ENCODE measurements around the gene IVD. TPM values are rescaled to one million over a fixed set of nuclear protein-coding genes. Genes with fewer than 3 reads are reported as not detected.
A peak's percentile ranks its signal among the peaks of the same experiment; 100 is the strongest.

IVD gene
- total RNA-seq, 1 donor from 2014 or later, result 93.5 TPM

DNA sequence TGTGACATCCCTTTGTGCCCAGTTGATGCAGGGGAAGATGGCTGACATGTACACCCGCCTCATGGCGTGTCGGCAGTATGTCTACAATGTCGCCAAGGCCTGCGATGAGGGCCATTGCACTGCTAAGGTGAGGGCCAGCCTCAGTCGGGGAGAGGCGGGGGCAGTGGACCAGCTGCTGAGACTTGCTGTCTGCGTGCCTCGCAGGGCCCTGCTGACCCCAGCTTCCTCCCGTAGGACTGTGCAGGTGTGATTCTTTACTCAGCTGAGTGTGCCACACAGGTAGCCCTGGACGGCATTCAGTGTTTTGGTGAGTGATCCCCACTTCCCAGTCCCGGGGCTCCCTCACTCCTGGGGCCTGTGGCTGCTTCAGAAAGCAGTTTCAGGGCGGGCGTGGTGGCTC is 10.5 kb downstream of the IVD start:
- intact Hi-C loops (cut with DNase I), result no loop called here

DNA sequence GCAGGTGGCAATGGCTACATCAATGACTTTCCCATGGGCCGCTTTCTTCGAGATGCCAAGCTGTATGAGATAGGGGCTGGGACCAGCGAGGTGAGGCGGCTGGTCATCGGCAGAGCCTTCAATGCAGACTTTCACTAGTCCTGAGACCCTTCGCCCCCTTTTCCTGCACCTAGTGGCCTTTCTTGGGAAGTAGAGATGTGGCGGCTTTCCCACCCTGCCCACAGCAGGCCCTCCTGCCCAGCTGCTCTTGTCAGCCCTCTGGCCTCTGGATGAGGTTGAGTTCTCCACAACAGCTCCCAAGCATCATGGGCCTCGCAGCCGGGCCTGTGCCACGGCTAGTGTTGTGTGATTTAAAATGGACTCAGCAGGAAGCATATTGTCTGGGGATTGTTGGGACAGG is 12.5 kb downstream of the IVD start:
- Histone ChIP-seq H3K27ac (no peak overlapping the region), H3K9me3 (no peaks in the 10 kb centered on the region), H3K36me3 (peaks cover 54% of the 10 kb centered on the region), H3K4me3 (no peak overlapping the region), H3K4me1 (peaks cover 24% of the 10 kb centered on the region), H3K27me3 (ENCODE audit: low read depth) (no peaks in the 10 kb centered on the region)
- DNase-seq (no peak), ATAC-seq (no peak)
- intact Hi-C loops (cut with DNase I), result no loop called here
- TF ChIP-seq, protein P1, sequence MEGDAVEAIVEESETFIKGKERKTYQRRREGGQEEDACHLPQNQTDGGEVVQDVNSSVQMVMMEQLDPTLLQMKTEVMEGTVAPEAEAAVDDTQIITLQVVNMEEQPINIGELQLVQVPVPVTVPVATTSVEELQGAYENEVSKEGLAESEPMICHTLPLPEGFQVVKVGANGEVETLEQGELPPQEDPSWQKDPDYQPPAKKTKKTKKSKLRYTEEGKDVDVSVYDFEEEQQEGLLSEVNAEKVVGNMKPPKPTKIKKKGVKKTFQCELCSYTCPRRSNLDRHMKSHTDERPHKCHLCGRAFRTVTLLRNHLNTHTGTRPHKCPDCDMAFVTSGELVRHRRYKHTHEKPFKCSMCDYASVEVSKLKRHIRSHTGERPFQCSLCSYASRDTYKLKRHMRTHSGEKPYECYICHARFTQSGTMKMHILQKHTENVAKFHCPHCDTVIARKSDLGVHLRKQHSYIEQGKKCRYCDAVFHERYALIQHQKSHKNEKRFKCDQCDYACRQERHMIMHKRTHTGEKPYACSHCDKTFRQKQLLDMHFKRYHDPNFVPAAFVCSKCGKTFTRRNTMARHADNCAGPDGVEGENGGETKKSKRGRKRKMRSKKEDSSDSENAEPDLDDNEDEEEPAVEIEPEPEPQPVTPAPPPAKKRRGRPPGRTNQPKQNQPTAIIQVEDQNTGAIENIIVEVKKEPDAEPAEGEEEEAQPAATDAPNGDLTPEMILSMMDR (IDR thresholded peaks at IDR 0.05), result no peak

More for the DNA sequence above, 10.5 kb downstream of the IVD start:
- H3K9me3 ChIP-seq, result no peaks in the 10 kb centered on the region
- no peaks in the 10 kb centered on the region for H3K27me3 ChIP-seq (ENCODE audit: low read depth)
- no peak overlapping the region for H3K27ac ChIP-seq
- DNase-seq, result no peak
- peaks cover 74% of the 10 kb centered on the region for H3K36me3 ChIP-seq
- TF ChIP-seq, protein P1 (IDR thresholded peaks at IDR 0.05), result no peak
- H3K4me1 ChIP-seq, result peaks cover 12% of the 10 kb centered on the region
- ATAC-seq, result no peak
- H3K4me3 ChIP-seq, result no peak overlapping the region

GRCh38 chr15:40420071-40420713 is 14.6 kb downstream of the IVD start:
- DNase-seq, result no peak
- peaks cover 24% of the 10 kb centered on the region for H3K4me1 ChIP-seq
- TF ChIP-seq, protein P1 (IDR thresholded peaks at IDR 0.05), result no peak
- no peak for ATAC-seq
- intact Hi-C loops (cut with DNase I), result no loop called here
- H3K36me3 ChIP-seq, result peaks cover 33% of the 10 kb centered on the region
- H3K27ac ChIP-seq, result no peak overlapping the region
- H3K9me3 ChIP-seq, result no peaks in the 10 kb centered on the region
- H3K4me3 ChIP-seq, result no peak overlapping the region
- H3K27me3 ChIP-seq (ENCODE audit: low read depth), result no peaks in the 10 kb centered on the region

- no peak overlapping the region for H3K4me3 ChIP-seq
- H3K36me3 ChIP-seq, result peaks cover 27% of the 10 kb centered on the region
- TF ChIP-seq, protein P1 (IDR thresholded peaks at IDR 0.05), result no peak
- H3K27ac ChIP-seq, result no peak overlapping the region
- no peaks in the 10 kb centered on the region for H3K27me3 ChIP-seq (ENCODE audit: low read depth)
- peak; percentile 70 to 73 for ATAC-seq
- H3K4me1 ChIP-seq, result peaks cover 24% of the 10 kb centered on the region
- intact Hi-C loops (cut with DNase I), result no loop called here
- H3K9me3 ChIP-seq, result no peaks in the 10 kb centered on the region
- peak; percentile 86 for DNase-seq
Measured at GRCh38 chr15:40420793-40421192, 15.2 kb downstream of the IVD start.

- TF ChIP-seq, protein P1 (IDR thresholded peaks at IDR 0.05), result peak; percentile 96
- intact Hi-C loops (cut with DNase I), result no loop called here
- Histone ChIP-seq H3K4me3 (no peak overlapping the region), H3K36me3 (peaks cover 20% of the 10 kb centered on the region), H3K9me3 (no peaks in the 10 kb centered on the region), H3K4me1 (peaks cover 24% of the 10 kb centered on the region), H3K27ac (no peak overlapping the region), H3K27me3 (ENCODE audit: low read depth) (no peaks in the 10 kb centered on the region)
- ATAC-seq (peak; percentile 93 to 97), DNase-seq (peak; percentile 89)
Measured at GRCh38 chr15:40421246-40422157, 15.9 kb downstream of the IVD start.
